NCI-H2107 (cell line): ENCODE measurements around the gene CPXM1.
"Not testable (repeated sequence)": the region's sequence is repeated elsewhere in the genome, so short reads cannot be mapped to it uniquely, and the experiment has no call there.

Experiments
- DNase-seq: peaks from one replicate; lab custom pipeline; 2025; lab: John Stamatoyannopoulos, UW

CPXM1 gene

DNA sequence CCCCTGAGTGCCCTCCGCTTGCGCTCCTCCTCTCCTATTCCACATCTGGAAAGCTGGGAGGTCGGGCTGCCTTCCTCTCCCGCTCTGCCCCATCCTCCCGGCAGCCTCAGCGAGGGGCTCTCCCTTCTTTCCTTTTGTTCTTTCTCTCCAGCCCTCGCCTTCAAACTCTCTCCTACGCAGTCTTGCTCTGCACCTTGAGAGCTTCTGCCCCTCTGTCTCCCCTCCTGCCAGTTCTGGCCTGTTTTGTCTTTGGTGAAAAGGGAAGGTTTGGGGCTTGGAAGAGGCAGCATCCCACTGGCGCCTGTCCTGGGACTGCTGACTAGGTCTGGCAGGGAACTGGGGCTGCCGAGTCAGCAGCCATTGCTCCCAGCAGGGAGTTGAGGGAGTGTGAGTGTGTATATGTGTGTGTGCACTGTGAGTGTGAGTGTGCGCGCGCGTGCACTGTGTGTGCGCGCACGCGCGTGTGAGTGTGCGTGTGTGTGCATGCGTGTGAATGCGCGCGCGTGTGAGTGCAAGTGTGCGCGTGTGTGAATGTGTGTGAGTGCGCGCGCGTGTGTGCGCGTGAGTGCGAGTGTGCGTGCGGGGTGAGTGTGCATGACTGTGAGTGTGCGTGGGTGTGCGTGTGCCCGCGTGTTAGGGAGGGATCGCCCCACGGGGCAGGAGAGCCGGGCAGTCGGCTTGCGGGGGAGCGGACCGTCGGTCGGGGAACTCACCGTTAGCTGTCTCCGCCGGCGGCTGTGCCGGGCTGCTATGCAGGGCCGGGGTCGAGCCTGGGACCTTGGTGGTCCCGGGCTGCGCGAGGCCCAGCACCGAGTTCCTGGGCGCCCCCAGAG, 523 bp downstream of the CPXM1 start:
- no peak for DNase-seq

DNA sequence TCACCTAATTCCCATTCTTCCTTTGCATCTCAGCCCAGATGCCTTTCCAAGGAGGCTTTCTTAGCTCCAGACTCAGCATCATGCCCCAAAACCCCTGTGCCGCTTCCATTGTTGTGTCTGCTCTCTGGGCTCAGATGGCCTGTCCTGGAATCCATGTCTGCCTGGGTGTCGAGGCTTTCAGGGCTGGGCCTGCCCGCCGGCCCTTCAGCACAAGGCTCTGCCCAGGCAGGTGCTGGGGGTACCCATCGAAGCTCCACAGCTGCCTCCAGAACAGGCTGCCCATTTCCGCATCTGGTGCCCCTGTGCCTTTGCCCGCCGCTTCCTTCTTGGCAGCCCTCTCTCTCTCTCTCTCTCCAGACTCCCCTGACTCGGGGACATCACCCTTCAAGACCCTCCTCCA, 1.2 kb downstream of the CPXM1 start:
- DNase-seq, result no peak

DNA sequence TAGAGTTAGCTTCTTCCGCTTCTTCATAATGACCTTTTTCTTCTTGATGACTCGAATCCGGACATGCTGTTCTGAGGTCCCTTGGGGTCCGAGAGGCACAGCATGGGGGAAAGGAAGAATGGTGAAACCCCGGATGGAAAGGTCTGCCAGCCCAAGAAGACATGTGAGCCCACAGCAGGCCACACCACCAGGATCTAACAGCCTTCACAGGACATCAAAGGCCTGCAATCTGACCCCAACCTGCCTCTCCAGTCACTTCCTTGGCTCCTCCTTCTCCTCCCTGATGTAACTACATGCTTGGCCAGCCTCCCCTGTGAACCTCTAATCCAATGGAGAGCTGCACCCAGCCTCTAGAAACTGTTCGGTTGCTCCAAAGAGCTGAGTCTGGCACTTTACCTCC, 1.6 kb downstream of the CPXM1 start:
- no peak for DNase-seq

DNA sequence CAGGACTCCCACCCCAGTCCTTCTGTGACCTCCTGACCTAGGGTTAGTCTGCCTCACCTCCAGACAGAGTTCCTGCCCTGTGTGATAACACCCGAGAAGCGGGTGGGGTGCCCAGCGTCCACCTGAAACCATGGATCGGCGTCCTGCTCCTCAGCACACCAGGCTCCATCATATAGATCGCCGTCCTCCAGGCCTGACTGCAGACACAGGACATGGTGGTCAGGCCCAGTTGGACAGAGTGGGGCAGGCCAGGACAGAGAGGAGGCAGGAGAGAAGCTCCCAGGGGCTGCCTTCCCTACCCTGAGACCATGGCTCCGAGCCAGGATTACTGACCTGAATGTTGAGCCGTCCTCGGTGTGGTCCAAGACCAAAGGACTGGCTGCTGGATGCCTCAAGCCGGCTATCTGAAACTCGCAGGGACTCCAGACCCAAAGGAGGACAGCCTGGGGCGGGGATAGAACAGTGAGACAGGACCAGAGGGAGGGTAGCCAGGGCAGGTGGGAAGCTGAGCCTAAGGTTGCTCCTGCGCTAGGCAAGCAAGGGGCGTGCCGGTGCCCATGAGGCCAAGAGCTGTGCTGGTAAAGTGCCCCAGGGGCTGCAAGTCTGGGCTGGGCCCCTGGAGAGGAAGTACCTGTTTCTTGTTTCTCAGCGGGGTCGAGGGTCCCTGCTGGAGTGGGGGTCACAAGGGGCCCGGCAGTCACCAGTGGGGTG, 2.2 kb downstream of the CPXM1 start:
- no peak for DNase-seq

DNA sequence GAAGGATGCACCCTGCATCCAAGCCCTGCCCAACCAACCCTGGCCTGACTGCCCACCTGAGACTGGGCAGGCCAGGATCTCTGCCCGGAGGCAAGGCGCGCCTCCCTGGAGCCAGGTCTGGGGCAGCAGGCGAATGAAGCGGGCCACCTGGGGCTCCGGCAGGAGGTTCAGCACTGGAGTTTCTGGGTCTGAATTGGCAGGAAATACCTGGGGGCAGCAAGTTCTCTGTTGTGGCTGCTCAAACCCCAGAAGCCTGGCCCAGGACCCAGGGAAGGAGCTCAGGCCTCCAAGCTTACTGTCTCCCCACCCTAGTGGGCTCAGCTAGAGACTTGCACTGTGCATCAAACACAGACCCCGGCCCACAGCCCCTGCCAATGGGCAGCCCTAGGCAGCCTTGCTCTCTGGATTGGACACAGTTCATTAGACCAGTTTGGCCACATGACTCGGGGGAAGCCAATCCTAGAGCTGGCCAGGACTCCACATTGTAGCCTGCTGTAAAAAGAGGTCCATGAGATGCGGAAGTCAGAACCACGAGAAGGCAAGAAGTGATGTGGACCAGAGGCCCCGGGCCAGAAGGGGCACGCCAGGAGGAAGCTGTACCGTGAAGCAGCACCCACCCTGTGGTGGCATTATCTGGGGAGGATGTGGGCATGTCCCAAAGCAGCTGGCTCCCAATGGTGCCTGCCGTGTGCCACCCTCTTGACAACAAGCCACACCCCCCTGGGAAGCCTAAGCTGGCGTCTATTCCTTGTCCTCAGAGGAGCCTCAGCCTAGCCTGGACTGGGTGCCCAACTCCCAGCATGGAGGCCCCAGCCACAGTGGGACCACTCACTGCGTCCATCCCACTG, 3.1 kb downstream of the CPXM1 start:
- DNase-seq, result no peak

DNA sequence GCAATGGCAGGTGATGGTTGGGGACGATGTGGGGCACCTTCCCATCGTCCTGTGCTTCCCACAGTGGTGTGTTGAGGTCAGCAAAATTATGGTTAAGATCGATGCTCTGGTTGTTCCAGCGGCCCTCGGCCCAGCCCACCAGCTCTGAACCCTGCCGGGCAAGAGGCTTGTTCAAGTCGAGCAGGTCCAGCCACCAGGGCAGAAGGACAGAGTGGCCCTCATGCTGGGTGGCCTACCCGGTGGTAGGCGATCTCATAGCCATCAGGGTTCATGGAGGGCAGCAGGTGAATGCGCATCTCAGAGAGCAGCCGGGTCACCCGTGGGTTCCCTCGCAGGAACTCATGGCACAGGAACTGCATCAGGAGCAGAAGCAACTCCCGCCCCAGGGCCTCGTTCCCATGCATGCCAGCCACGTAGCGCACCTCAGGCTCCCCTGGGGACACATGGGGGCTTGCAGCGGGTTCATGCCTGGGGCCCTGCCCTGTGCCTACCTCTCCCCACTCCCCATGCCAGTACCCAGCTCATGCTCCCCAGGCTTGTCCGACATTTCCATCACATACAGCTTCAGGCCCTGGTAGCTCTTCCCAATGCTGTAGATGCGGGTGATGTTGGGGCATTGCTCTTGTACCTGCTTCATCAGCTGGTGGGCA, 4.3 kb downstream of the CPXM1 start:
- DNase-seq, result no peak

DNA sequence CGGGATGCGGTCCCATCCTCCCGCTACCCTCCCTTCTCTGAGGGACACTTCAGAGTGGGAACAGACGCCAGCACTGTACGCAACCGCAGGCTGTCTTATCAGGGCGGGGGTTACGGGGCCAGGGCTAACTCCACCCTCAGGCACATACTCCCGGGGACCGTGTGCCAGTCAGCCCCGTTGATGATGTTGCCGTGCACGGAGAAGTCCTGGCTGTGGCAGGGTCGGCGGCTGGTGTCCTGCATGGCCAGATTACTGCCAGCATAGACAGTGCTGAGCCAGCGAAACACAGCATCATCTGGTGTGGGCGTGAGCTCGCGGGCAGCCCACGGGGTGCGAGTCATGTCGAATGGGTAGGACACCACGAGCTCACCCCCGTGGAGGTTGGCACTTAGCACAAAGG, 5.0 kb downstream of the CPXM1 start:
- DNase-seq, result no peak

DNA sequence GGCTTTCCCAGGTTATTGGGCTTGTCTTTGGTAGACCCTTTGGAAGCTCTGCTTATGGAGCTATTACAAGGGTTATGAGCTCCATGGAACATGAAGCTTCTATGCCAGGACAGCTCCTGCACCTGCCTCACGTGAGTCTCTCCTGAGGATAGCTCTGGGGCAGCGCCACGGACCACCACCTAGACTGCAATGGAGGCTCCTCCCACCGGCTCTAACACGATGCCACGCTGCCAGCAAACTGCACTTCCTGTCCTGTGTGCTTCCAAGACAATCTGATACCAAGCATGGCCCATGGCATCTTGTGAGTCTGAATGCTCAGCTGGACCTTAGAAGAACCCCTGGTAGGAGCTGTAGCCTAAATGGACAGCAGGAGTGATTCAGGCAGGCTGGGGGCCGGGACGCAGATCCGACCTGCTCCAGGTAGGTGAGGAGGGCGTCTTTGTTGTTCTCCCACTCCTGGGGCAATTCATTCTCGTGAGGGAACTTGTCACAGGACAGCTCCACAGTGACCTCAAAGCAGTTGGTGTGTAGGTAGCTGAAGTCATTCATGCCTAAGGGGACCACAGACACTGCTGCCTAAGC, 5.5 kb downstream of the CPXM1 start:
- no peak for DNase-seq

DNA sequence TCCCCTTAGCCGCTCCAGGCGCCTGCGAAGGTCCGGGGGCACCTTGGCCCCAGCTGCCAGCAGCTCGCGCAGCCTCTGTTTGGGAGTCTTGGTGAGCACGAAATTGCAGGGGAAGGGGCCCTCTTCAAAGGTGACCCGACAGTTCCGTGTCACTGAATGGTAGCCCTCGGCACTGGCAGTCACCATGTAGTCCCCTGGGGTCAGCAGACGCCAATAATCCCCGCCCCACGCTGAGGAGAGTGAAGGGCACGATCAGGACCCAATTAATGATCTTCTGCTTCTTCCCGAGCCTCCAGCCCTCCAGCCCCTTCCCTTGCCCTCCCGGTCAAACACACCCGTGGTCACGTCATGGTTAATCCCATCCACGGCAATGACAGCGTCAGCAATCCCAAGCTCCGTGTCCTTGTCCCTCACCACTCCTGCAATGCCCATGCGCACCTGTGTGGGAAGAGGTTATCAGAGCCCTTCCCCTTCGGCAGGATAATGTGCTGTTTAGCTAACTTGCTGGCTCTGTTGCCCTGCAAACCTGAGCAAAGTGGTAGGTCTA, 6.2 kb downstream of the CPXM1 start:
- DNase-seq, result no peak

DNA sequence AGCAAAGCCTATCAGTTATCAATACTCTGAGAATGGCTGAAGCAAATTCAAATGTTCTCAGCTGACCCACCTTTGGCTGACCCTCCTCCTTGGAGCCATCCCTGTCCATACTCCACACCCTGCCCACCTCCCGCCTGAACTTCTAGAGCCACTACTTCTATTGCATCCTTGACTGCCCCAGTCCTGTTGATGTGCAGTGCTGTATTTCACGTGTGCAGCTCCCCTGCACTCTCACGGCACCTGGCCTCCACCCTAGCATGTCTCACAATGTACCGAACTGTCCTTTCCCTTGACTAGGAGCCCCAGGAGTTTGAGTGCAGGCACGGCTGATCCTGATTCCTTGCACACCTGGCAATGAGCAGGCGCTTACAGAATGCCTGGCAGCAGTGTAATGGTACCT, 7.0 kb downstream of the CPXM1 start:
- no peak for DNase-seq

DNA sequence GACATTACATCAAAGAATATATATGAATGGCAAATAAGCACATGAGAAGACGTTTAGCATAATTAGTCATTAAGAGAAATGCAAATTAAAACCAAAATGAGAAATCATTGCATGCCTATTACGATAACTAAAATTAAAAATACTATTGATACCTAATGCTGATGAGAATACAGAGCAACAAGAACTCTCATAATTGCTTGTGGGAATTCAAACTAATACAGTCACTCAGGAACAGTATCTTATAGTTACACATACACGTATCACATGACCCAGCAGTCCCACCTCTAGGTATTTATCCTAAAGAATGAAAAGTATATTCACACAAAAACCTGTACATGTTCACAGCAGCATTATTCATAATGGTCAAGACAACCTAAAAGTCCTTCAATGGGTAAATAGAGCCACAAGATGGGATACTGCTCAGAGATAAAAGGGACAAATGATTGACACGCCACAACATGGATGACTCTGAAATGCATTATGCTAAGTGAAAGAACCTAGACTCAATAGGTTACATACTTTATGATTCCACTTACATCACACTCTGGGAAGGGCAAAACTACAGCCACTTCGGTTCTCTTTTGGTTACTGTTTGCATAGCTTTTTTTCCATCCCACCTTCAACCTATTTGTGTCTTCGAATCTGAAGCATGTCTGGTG, 16.4 kb downstream of the CPXM1 start:
- DNase-seq, result no peak

DNA sequence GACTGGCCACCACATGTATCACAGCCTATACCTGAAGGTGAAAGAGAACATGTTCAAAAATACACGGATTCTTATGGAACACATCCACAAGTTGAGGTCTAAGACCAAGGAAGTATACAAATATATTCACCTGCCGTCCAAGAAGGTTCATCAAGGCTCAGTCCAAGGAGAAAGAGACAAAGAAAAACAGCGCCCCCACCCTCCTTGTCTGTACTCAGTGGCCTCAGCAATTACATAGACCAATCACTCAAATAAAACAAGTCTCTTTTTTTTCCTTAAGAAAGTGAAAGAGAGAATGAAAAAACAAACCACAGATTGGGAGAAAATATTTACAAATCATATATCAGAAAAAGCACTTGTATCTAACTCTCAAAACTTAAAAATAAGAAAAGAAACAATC, 19.5 kb downstream of the CPXM1 start:
- no peak for DNase-seq

DNA sequence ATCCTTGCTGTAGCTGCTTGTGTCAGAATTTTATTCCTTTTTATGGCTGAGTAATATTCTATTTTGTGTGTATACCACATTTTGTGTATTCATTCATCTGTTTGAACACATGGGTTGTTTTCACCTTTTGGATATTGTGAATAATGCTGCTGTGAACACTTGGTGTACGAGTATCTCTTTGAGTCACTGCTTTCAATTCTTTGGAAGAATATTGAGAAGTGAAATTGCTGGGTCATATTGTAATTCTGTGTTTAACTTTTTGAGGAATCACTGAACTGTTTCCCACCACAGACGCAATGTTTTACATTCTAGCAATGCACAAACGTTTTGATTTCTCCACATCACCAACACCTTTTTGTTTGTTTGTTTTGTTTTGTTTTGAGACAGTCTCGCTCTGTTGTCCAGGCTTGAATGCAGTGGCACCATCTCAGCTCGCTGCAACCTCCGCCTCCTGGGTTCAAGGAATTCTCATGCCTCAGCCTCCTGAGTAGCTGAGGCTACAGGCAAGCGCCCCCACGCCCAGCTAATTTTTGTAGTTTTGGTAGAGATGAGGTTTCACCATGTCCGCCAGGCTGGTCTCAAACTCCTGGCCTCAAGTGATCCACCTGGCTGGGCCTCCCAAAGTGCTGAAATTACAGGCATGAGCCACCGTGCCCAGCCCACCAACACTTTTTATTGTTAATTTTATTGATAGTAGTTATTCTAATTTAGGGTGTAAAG, 21.7 kb downstream of the CPXM1 start:
- DNase-seq, result no peak

DNA sequence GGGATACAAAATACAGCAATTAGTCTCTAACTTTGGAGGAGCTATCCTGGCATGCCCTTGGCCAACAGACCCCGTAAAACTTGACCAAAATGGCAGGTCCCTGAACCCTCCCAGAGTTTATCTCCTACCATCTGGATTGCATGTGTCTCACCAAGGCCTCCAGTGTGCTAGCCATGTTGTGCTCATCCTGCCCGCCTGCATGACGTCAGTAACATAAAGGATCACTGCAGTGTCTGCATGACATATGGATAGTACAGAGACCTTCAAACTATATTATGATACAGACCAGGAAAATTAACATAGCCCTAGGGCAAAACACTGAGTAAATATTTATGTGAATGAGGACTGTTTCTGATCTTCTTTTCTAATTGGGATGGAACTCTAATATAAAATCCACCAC, 25.3 kb downstream of the CPXM1 start:
- no peak for DNase-seq

DNA sequence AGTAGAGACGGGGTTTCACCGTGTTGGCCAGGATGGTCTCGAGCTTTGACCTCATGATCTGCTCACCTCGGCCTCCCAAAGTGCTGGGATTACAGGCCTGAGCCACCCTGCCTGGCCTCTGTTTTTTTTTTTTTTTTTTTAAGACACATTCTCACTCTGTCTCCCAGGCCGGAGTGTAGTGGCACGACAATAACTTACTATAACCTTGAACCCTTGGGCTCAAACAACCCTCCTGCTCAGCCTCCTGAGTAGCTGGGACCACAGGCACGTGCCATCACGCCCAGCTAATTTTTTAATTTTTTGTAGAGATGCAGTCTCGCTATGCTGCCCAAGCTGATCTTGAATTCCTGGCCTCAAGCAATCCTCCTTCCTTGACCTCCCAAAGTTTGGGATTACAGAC, 26.6 kb downstream of the CPXM1 start:
- no peak for DNase-seq

DNA sequence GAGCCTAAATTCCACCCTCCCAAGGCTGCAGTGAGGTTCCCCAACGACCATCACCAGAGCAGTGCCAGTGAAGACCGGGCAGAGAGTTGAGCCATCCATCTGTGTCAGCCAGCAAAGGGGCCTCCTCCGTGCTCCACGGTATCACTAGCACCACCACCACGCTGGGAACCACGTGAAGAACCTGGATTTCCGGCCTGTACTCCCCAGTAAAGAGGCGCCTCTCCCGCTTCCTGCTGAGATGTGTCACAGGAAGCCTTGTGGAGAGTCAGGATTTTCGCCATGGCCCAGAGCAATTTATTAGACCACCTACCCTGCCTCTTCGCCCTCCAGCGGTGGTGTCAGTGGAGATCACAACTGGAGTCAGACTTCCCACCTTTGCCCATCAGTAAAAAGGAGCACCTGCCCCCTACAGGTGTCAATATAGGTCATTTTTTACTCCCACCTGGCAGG, 28.8 kb downstream of the CPXM1 start:
- no peak for DNase-seq

DNA sequence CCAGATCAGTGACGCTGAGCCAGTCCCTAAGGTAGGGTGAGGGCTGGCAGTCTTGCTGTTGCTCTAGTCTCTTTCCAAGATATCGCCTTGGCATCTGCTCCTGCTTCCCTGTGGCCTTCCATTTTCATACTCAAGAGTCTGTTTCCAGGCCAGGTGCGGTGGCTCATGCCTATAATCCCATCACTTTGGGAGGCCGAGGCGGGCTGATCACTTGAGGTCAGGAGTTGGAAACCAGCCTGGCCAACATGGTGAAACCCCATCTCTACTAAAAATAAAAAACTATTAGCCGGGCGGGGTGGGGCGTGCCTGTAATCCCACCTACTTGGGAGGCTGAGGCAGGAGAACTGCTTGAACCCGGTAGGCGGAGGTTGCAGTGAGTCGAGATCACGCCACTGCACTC, 30.3 kb downstream of the CPXM1 start:
- DNase-seq, result not testable (repeated sequence)

DNA sequence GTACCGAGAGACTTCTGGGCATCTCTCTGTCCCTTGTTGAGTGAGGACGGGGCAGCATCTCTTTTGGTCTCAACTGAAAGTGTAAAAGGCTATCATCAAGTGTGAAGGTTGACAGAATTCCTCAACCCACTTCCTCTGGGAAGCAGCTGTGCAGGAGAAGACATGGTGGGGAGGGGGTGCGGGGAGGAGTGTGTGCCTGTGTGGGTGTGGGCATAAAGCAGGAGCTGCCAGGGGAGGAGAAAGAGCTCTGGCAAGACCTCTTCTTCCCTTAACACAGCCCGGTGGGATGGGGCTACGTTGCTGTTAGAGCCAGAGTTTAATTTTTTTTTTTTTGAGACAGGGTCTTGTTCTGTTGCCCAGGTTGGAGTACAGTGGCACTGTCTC, 31.8 kb downstream of the CPXM1 start:
- no peak for DNase-seq

DNA sequence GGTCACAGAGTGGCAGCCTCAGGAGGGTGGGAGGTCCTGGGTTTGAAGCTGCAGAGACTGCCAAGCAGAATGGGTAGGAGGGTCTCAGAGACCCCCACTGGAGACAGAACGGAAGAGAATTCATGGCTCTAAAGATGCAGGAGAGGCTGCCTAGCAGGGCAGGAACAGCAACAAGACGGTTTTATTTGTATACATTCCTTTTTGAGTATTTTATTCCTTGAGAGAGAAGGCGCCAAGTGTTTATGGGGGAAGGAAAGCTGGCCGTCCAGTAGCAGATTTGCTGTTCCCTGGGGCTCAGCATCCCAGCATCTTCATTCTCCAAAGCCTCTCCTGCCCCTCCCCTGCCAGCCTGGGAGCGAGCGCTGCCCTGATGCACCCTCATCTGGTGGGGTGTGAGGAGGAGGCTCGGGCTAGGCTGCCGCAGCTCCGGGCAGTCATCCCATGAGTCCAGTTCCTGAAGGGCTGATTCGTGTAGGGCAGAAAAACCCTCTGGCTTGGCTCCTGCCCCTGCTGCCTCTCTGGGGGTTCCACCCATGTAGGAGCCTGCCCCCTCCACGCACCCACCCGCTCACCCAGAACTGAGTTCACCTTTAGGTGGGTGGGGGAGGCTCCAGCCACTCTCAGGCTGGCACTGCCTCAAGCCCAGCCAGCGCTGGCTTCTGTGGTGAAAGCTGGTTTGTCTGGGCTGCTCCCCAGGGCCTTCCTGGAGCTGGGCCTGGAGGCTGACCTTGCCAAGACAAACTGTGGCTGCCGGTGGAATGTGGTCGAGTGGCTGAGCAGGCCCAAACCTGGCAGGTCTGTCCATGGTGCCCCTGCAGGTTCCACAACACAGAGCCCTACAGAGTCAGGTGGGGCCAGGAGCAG, 32.4 kb downstream of the CPXM1 start:
- no peak for DNase-seq
